OCI-LY3 (cell line): Measurements from ENCODE around the gene CEACAM6.
"Not testable (repeated sequence)": the region's sequence is repeated elsewhere in the genome, so short reads cannot be mapped to it uniquely, and the experiment has no call there.

ENCODE experiments used
- EZH2phosphoT487 ChIP-seq: fragments of 200-600 bp; shearing (Covaris generic); IDR thresholded peaks from 2 replicates; pipeline ENCODE4 v1.6.1; 2018; ENCODE audit warnings: antibody characterized with exemption, mixed run types, low read depth
- TF ChIP-seq, protein P1 (sequence below): fragments of 200-600, 300-600 bp; sonication (generic); IDR thresholded peaks from 2 replicates; pipeline ENCODE4 v1.5.1; 2014; ENCODE audit warnings: antibody characterized with exemption, low read length, low read depth

DNA sequence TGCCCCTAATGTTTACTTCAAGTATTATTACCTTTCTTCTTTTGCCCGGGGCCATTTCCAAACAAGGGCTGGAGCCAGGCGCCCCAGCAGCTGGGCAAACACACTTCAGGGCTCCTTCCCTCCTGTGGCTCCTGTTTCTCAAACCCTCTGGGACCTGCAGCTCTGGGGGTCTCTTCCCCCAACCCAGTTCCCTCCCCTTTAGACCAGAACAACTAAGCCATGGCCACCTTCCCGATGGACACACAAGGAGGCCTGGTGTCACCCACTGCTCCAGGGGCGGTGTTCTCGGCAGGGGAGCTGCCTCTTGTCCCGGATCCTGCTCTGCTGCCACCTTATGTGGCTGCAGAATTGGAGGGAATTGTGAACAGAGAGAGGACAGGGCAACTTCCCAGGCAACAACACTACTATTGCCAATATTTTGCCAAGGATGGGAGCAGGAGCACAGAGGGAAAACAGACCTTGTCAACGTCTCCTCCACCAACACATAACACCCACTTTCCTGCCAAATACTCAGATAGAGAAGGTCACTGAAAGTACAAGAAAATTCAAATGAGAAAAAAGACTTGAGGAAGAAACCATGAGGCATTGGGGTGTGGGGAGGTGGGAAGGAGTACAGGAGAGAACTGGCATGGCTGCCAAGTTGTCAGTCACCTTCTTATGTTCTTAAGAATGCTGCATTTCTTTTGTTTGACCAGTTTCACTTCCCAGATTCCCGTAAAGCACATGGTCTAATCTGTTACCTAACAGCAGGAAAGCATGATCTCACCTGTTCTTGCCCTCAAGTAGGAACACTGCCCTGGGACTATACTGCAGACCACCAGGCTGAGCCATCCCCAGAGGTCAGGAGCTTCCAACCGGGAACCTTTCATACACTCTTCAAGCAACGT, 4.8 kb upstream of the CEACAM6 start:
- TF ChIP-seq, protein P1, sequence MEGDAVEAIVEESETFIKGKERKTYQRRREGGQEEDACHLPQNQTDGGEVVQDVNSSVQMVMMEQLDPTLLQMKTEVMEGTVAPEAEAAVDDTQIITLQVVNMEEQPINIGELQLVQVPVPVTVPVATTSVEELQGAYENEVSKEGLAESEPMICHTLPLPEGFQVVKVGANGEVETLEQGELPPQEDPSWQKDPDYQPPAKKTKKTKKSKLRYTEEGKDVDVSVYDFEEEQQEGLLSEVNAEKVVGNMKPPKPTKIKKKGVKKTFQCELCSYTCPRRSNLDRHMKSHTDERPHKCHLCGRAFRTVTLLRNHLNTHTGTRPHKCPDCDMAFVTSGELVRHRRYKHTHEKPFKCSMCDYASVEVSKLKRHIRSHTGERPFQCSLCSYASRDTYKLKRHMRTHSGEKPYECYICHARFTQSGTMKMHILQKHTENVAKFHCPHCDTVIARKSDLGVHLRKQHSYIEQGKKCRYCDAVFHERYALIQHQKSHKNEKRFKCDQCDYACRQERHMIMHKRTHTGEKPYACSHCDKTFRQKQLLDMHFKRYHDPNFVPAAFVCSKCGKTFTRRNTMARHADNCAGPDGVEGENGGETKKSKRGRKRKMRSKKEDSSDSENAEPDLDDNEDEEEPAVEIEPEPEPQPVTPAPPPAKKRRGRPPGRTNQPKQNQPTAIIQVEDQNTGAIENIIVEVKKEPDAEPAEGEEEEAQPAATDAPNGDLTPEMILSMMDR = not testable (repeated sequence)
- TF ChIP-seq EZH2phosphoT487 = not testable (repeated sequence)
